Tibial nerve (tissue), 4 donors: ENCODE results near the gene GORAB. TPM values are rescaled to one million over a fixed set of nuclear protein-coding genes. Genes with fewer than 3 reads are reported as not detected.

Experiments
- DNase-seq, 2 donors: peaks; one replicate each; pipeline ENCODE4 v3.0.0-alpha.2; 2019; ENCODE audit warnings: low spot score in 2 of 2
- H3K27ac ChIP-seq, 4 donors: fragments of 200-600 bp; sonication (generic) in 3 of 4; one replicate each; pipeline ENCODE4 v1.5.1; 2017 to 2019; ENCODE audit warnings: mild to moderate bottlenecking in 1 of 4
- H3K27me3 ChIP-seq, 2 donors: fragments of 200-600 bp; sonication (generic) in 1 of 2; one replicate each; pipeline versions ENCODE4 v1.5.1 to v1.6.0; 2017 to 2019
- H3K36me3 ChIP-seq, 3 donors: fragments of 200-600 bp; sonication (generic); one replicate each; pipeline ENCODE4 v1.5.1; 2018 to 2019
- H3K4me1 ChIP-seq, 4 donors: fragments of 200-600 bp; sonication (generic) in 3 of 4; one replicate each; pipeline ENCODE4 v1.5.1; 2017 to 2019
- H3K4me3 ChIP-seq, 4 donors: fragments of 200-600 bp; sonication (generic) in 3 of 4; one replicate each; pipeline ENCODE4 v1.5.1; 2017 to 2019; ENCODE audit warnings: mild to moderate bottlenecking in 1 of 4, moderate library complexity in 1 of 4
- H3K9me3 ChIP-seq, 4 donors: fragments of 200-600 bp; sonication (generic) in 3 of 4; one replicate each; pipeline ENCODE4 v1.5.1; 2017 to 2019
- EP300 ChIP-seq, 2 donors: sonication (generic); formaldehyde crosslinking; IDR thresholded peaks; one replicate each; pipeline ENCODE4 v1.6.1; 2017; ENCODE audit warnings: antibody characterized with exemption in 2 of 2, mild to moderate bottlenecking in 1 of 2
- POLR2A ChIP-seq, 2 donors: fragments of 450-650 bp; IDR thresholded peaks; one replicate each; pipeline ENCODE4 v1.6.1; 2017; ENCODE audit warnings: antibody characterized with exemption in 2 of 2, mild to moderate bottlenecking in 2 of 2, moderate library complexity in 2 of 2
- WGBS, 2 donors: methylation state at CpG; one replicate each; pipeline ENCODE4 v1.1.5; 2018; 5-methylcytosine and 5-hydroxymethylcytosine counted together
- total RNA-seq, 4 donors: library from RNA; depleted of rRNA; stranded (reverse); fragments of >200 nt; gene quantifications; one replicate each; pipeline ENCODE4 v1.1.0, GENCODE V29; 2016
- TF ChIP-seq, protein P1 (sequence below), 5 experiments: fragments of 200-600 bp in 3 of 5; fragments of 450-650 bp in 2 of 5; sonication (generic) in 3 of 5; IDR thresholded peaks; one replicate each; pipeline ENCODE4 v1.5.1; 2016 to 2019; ENCODE audit warnings: antibody characterized with exemption in 5 of 5, mild to moderate bottlenecking in 3 of 5, moderate library complexity in 2 of 5

The GORAB gene
- total RNA-seq, 4 donors from 2014 or later = 8.6 to 35.2 (median 11.2) TPM

DNA sequence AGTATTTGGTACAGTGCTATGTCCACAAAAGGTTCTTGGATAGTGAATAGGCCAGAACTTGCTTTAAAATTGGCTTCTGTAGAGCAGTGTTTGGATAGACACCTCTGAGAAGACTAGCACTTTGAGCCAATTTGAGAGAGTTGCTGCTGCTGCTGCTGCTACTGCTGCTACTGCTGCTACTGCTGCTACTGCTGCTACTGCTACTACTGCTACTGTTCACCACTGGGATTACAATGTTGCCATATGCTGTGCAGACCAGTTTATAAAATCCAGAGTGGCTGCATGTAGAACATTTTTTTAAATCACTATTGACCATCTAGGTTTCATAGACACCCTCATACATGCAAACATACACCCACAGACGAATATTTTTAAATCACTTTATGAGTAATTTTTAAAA is 15.3 kb downstream of the GORAB start:
- no peaks in the 10 kb centered on the region for H3K9me3 ChIP-seq
- TF ChIP-seq POLR2A (IDR thresholded peaks at IDR 0.05) (no peak), EP300 (IDR thresholded peaks at IDR 0.05) (no peak)
- TF ChIP-seq, protein P1, sequence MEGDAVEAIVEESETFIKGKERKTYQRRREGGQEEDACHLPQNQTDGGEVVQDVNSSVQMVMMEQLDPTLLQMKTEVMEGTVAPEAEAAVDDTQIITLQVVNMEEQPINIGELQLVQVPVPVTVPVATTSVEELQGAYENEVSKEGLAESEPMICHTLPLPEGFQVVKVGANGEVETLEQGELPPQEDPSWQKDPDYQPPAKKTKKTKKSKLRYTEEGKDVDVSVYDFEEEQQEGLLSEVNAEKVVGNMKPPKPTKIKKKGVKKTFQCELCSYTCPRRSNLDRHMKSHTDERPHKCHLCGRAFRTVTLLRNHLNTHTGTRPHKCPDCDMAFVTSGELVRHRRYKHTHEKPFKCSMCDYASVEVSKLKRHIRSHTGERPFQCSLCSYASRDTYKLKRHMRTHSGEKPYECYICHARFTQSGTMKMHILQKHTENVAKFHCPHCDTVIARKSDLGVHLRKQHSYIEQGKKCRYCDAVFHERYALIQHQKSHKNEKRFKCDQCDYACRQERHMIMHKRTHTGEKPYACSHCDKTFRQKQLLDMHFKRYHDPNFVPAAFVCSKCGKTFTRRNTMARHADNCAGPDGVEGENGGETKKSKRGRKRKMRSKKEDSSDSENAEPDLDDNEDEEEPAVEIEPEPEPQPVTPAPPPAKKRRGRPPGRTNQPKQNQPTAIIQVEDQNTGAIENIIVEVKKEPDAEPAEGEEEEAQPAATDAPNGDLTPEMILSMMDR (IDR thresholded peaks at IDR 0.05) = no peak
- DNase-seq = no peak
- H3K4me1 ChIP-seq = no peaks in the 10 kb centered on the region
- no peak overlapping the region for H3K27ac ChIP-seq
- no peak overlapping the region for H3K4me3 ChIP-seq
- H3K36me3 ChIP-seq = peaks cover 5 to 89% (median 6%) of the 10 kb centered on the region in 3 donors
- 95 to 100% methylated on average over 1 of the region's 1 CpG for WGBS, 2 donors
- no peaks in the 10 kb centered on the region for H3K27me3 ChIP-seq

DNA sequence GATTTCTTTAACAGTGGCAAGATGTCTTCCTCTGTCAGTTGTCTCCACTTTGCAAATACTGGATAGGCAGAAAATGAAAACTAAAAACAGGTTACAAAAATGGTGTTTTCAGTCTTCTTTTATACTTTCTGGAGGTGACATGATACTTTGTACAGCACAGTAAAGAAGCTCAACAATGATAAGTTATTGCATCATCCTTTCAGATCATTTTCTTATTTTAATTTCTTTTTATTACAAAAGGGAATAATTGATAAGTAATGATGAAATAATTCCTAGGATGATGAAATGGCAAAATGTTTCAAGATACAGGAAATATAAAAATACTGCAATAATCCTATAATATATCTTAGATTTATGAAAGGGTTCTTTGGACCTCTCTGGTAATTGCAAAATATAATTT is 16.5 kb downstream of the GORAB start:
- no peaks in the 10 kb centered on the region for H3K9me3 ChIP-seq
- H3K36me3 ChIP-seq = peaks cover 0 to 86% (median 5%) of the 10 kb centered on the region in 3 donors
- no peaks in the 10 kb centered on the region for H3K27me3 ChIP-seq
- TF ChIP-seq, protein P1 (IDR thresholded peaks at IDR 0.05) = no peak
- TF ChIP-seq EP300 (IDR thresholded peaks at IDR 0.05) (no peak), POLR2A (IDR thresholded peaks at IDR 0.05) (no peak)
- no peak overlapping the region for H3K27ac ChIP-seq
- no peak for DNase-seq
- no peaks in the 10 kb centered on the region for H3K4me1 ChIP-seq
- no peak overlapping the region for H3K4me3 ChIP-seq

DNA sequence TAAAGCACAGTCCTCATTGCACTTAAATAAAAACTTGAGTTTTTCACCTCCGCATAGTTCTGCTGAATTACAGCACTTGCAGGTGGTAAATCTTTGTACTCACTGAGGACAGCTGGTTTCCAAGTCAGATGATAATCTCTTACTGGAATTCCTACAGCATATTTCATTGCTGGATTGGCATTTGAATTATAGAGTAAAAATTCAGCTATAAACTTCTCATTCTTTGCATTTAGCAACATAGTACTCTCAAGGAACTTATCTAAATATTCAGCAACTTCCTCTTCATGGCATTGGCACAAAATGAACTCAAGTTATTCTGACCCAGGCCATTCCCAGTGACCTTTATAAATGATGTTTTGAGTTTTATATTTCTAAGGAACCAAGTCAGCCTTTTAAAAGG is 23.4 kb downstream of the GORAB start:
- H3K27ac ChIP-seq = no peak overlapping the region
- H3K4me1 ChIP-seq = no peaks in the 10 kb centered on the region
- no peaks in the 10 kb centered on the region for H3K27me3 ChIP-seq
- DNase-seq = no peak
- H3K36me3 ChIP-seq = peaks cover 0 to 47% (median 0%) of the 10 kb centered on the region in 3 donors
- peaks cover 0 to 8% (median 0%) of the 10 kb centered on the region in 4 donors for H3K9me3 ChIP-seq
- WGBS, 2 donors = 83 to 92% methylated on average over 1 of the region's 1 CpG
- TF ChIP-seq EP300 (IDR thresholded peaks at IDR 0.05) (no peak), POLR2A (IDR thresholded peaks at IDR 0.05) (no peak)
- TF ChIP-seq, protein P1 (IDR thresholded peaks at IDR 0.05) = no peak
- H3K4me3 ChIP-seq = no peak overlapping the region

DNA sequence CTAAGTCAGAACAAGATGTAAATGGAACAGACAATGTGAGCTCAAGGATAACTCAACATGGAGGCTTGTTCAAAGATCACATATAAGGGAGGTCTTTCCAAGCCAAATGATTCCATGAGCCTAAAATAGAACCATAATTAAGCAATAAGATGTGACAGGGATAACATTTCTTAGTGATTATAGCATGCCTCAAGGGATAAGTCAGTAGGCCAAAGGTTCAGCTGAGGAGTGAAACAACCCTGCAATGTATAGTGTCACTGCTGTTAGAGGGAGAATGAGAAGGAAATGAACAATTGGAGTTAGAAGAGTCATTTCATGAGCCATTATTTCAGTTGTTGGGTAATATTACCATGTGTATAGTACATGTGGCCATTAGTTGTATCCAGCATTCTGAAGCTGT is 25.0 kb downstream of the GORAB start:
- no peak overlapping the region for H3K27ac ChIP-seq
- H3K4me3 ChIP-seq = no peak overlapping the region
- peaks cover 0 to 1% (median 0%) of the 10 kb centered on the region in 4 donors for H3K4me1 ChIP-seq
- TF ChIP-seq POLR2A (IDR thresholded peaks at IDR 0.05) = no peak
- no peak for TF ChIP-seq EP300 (IDR thresholded peaks at IDR 0.05)
- TF ChIP-seq, protein P1 (IDR thresholded peaks at IDR 0.05) = no peak
- no peak for DNase-seq
- no peaks in the 10 kb centered on the region for H3K27me3 ChIP-seq
- peaks cover 0 to 8% (median 0%) of the 10 kb centered on the region in 4 donors for H3K9me3 ChIP-seq
- peaks cover 0 to 32% (median 0%) of the 10 kb centered on the region in 3 donors for H3K36me3 ChIP-seq

DNA sequence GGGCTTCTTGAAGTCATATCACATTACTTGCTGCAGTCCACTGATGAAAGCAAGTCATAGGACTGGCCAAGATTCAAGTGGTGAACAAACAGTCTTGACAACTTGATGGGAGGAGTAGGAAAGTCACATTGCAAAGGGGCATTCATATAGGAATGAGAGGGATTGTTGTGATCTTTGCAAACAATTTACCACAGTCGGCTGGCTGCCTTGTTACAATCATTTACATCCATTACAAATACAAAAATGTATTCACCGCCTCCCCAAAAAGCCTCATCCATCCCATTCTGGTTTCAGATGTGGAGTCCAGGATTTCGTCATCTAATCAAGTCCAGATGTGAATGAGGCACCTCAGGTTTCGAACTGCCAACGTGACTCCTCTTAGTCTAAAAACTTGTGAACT is 26.8 kb downstream of the GORAB start:
- TF ChIP-seq EP300 (IDR thresholded peaks at IDR 0.05) = no peak
- TF ChIP-seq, protein P1 (IDR thresholded peaks at IDR 0.05) = no peak
- TF ChIP-seq POLR2A (IDR thresholded peaks at IDR 0.05) = no peak

More for the DNA sequence above, 26.8 kb downstream of the GORAB start:
- no peaks in the 10 kb centered on the region for H3K27me3 ChIP-seq
- WGBS, 2 donors = 85 to 87% methylated on average over 5 of the region's 5 CpGs
- H3K36me3 ChIP-seq = peaks cover 0 to 19% (median 0%) of the 10 kb centered on the region in 3 donors
- H3K27ac ChIP-seq = no peak overlapping the region
- peaks cover 0 to 8% (median 0%) of the 10 kb centered on the region in 4 donors for H3K9me3 ChIP-seq
- H3K4me3 ChIP-seq = no peak overlapping the region
- DNase-seq = no peak
- peaks cover 0 to 18% (median 11%) of the 10 kb centered on the region in 4 donors for H3K4me1 ChIP-seq
